AG10803 (cell line): ENCODE results near the gene FANCI.
A peak's percentile ranks its signal among the peaks of the same experiment; 100 is the strongest.

Experiments
- DNase-seq: peaks from one replicate; pipeline ENCODE4 v3.0.0; 2010; ENCODE audit warnings: low read depth
- H3K4me3 ChIP-seq: 2 replicates; pipeline ENCODE4 v1.5.1; 2011; ENCODE audit warnings: mild to moderate bottlenecking, low read length, control low read depth
- CTCF ChIP-seq: conservative IDR thresholded peaks from 2 replicates; pipeline ENCODE4 v1.5.1; 2011; ENCODE audit warnings: mild to moderate bottlenecking, low read length, control low read depth, inconsistent platforms

Gene FANCI

GRCh38 chr15:89332446-89332845 lies 88.7 kb downstream of the FANCI start:
- peak overlapping the region; percentile 35 for H3K4me3 ChIP-seq
- TF ChIP-seq CTCF, result peak; percentile 30
- peak; percentile 13 for DNase-seq

GRCh38 chr15:89333011-89333860 lies 89.5 kb downstream of the FANCI start:
- no peak for DNase-seq

GRCh38 chr15:89333959-89334509 lies 90.3 kb downstream of the FANCI start:
- no peak for TF ChIP-seq CTCF
- peak overlapping the region; percentile 85 for H3K4me3 ChIP-seq
- DNase-seq, result no peak

More at GRCh38 chr15:89333011-89333860, 89.5 kb downstream of the FANCI start:
- TF ChIP-seq CTCF, result no peak
- H3K4me3 ChIP-seq, result peak overlapping the region; percentile 85

- no peak for TF ChIP-seq CTCF
- peak; percentile 100 for DNase-seq
- peak within 1 kb of the TSS; percentile 85 for H3K4me3 ChIP-seq
Observed at GRCh38 chr15:89334510-89335297, 90.9 kb downstream of the FANCI start, which contains the start of gene POLG. Gene POLG, minus strand, starts transcription at chr15:89334824. Its CDS starts 1,070 bp downstream, at chr15:89333754.

GRCh38 chr15:89335298-89336041 lies 91.7 kb downstream of the FANCI start:
- no peak for DNase-seq
- H3K4me3 ChIP-seq, result peak overlapping the region; percentile 40

More at GRCh38 chr15:89335298-89336041, 91.7 kb downstream of the FANCI start:
- no peak for TF ChIP-seq CTCF
